Measurements from ENCODE around the gene BTBD10. TPM values are rescaled to one million over a fixed set of nuclear protein-coding genes. Genes with fewer than 3 reads are reported as not detected.

BTBD10 gene
- total and polyA plus RNA-seq, 2 experiments from 2014 or later = 20.2 to 30.1 TPM

DNA sequence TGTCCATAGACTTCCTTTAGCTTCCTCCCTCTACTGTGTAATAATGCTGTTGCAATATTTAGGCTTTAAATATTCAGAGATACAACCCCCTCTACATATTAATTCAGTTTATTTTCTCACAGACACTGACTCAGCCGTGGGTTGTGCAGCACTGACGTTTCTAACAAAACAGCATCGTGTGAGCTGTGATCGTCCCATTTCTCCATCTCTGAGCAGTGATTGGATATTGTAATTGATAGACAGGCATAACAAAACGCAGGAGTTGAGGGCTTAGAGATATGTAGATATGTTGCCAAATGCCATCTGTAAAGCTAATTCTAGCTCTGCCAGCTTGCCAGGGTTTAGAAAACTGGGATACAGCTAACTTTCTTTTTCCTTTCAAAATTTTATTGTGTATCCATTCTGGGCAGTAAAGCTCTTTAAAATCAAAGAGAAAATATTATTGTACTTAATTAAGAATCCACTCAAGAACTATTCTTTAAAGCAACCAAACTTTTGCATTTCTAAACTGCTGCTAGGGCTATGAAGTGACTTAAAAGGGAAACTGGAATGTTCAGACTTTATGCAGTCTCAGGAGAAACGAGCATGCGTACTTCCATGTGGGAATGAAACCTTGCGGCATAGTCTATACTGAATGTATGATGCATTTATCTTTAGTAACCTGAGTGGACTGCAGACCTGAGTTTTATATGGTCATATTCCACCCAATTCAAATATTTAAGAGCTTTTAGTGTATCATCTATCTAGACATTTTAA lies 22.7 kb downstream of the BTBD10 start:
- peak overlapping the region; percentile 52 for H3K4me3 Mint-ChIP-seq
- H3K4me3 ChIP-seq = peak overlapping the region; percentile 28
- ATAC-seq = peak; percentile 89

DNA sequence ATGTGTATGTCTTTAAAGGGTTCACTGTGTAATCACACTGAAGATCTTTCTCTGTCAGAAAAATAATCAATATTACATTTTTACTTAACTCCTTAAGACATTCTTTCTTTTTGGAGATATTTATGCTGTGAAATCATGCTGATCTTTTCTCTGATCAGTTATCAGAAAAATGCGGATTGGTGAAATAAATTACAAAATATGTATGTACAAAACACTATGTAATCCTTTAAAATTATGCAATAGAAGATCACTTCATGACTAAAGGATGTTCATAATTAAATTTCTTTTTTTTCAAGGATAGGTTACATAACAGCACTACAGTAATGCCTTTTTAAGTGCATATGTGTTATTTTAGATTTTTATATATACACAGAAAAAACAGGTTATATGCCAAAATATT lies 24.7 kb downstream of the BTBD10 start:
- Mint-ChIP-seq H3K9me3 (no peaks in the 10 kb centered on the region), H3K27me3 (ENCODE audit: insufficient read depth, low read depth, poor library complexity) (no peaks in the 10 kb centered on the region), H3K27ac (no peak overlapping the region), H3K4me1 (peaks cover 43% of the 10 kb centered on the region), H3K36me3 (ENCODE audit: low read depth) (no peaks in the 10 kb centered on the region), H3K4me3 (no peak overlapping the region)
- H3K27ac ChIP-seq (ENCODE audit: low read depth) = no peak overlapping the region
- H3K79me2 ChIP-seq (replicated peaks; ENCODE audit: insufficient read depth) = peaks cover 8% of the 10 kb centered on the region; the same call in 1 of the 2 replicates
- H3K27me3 ChIP-seq (ENCODE audit: insufficient read depth) = no peaks in the 10 kb centered on the region
- DNase-seq (ENCODE audit: low spot score) (no peak), ATAC-seq (no peak)
- no peaks in the 10 kb centered on the region for H3F3A ChIP-seq (replicated peaks; ENCODE audit: low read depth)
- H2AFZ ChIP-seq = no peak overlapping the region
- H4K20me1 ChIP-seq (replicated peaks; ENCODE audit: insufficient read depth) = no peaks in the 10 kb centered on the region
- no peak overlapping the region for H3K4me3 ChIP-seq
- peaks cover 46% of the 10 kb centered on the region for H3K4me1 ChIP-seq (ENCODE audit: insufficient read depth)
- H3K36me3 ChIP-seq (ENCODE audit: insufficient read depth) = no peaks in the 10 kb centered on the region
- H3K9me2 ChIP-seq (ENCODE audit: insufficient read depth) = no peaks in the 10 kb centered on the region
- H3K4me2 ChIP-seq = no peak overlapping the region
- TF ChIP-seq, protein P1, sequence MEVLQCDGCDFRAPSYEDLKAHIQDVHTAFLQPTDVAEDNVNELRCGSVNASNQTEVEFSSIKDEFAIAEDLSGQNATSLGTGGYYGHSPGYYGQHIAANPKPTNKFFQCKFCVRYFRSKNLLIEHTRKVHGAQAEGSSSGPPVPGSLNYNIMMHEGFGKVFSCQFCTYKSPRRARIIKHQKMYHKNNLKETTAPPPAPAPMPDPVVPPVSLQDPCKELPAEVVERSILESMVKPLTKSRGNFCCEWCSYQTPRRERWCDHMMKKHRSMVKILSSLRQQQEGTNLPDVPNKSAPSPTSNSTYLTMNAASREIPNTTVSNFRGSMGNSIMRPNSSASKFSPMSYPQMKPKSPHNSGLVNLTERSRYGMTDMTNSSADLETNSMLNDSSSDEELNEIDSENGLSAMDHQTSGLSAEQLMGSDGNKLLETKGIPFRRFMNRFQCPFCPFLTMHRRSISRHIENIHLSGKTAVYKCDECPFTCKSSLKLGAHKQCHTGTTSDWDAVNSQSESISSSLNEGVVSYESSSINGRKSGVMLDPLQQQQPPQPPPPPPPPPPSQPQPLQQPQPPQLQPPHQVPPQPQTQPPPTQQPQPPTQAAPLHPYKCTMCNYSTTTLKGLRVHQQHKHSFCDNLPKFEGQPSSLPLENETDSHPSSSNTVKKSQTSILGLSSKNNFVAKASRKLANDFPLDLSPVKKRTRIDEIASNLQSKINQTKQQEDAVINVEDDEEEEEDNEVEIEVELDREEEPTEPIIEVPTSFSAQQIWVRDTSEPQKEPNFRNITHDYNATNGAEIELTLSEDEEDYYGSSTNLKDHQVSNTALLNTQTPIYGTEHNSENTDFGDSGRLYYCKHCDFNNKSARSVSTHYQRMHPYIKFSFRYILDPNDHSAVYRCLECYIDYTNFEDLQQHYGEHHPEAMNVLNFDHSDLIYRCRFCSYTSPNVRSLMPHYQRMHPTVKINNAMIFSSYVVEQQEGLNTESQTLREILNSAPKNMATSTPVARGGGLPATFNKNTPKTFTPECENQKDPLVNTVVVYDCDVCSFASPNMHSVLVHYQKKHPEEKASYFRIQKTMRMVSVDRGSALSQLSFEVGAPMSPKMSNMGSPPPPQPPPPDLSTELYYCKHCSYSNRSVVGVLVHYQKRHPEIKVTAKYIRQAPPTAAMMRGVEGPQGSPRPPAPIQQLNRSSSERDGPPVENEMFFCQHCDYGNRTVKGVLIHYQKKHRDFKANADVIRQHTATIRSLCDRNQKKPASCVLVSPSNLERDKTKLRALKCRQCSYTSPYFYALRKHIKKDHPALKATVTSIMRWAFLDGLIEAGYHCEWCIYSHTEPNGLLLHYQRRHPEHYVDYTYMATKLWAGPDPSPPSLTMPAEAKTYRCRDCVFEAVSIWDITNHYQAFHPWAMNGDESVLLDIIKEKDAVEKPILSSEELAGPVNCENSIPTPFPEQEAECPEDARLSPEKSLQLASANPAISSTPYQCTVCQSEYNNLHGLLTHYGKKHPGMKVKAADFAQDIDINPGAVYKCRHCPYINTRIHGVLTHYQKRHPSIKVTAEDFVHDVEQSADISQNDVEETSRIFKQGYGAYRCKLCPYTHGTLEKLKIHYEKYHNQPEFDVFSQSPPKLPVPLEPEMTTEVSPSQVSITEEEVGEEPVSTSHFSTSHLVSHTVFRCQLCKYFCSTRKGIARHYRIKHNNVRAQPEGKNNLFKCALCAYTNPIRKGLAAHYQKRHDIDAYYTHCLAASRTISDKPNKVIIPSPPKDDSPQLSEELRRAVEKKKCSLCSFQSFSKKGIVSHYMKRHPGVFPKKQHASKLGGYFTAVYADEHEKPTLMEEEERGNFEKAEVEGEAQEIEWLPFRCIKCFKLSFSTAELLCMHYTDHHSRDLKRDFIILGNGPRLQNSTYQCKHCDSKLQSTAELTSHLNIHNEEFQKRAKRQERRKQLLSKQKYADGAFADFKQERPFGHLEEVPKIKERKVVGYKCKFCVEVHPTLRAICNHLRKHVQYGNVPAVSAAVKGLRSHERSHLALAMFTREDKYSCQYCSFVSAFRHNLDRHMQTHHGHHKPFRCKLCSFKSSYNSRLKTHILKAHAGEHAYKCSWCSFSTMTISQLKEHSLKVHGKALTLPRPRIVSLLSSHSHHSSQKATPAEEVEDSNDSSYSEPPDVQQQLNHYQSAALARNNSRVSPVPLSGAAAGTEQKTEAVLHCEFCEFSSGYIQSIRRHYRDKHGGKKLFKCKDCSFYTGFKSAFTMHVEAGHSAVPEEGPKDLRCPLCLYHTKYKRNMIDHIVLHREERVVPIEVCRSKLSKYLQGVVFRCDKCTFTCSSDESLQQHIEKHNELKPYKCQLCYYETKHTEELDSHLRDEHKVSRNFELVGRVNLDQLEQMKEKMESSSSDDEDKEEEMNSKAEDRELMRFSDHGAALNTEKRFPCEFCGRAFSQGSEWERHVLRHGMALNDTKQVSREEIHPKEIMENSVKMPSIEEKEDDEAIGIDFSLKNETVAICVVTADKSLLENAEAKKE (CRISPR knock-in tag; IDR thresholded peaks at IDR 0.05) = no peak
- TF ChIP-seq NANOG (IDR thresholded peaks at IDR 0.05; ENCODE audit: borderline replicate concordance) (no peak), POLR2AphosphoS5 (IDR thresholded peaks at IDR 0.05; ENCODE audit: low read depth) (no peak), STAT1 (IDR thresholded peaks at IDR 0.05; ENCODE audit: unreplicated experiment) (no peak), ZNF331 (CRISPR knock-in tag; IDR thresholded peaks at IDR 0.05; ENCODE audit: low read depth) (no peak), CREB1 (CRISPR knock-in tag; IDR thresholded peaks at IDR 0.05; ENCODE audit: low read depth) (no peak), JUNB (IDR thresholded peaks at IDR 0.05; ENCODE audit: unreplicated experiment) (no peak), ZNF114 (CRISPR knock-in tag; IDR thresholded peaks at IDR 0.05) (no peak), EZH2 (IDR thresholded peaks at IDR 0.05; ENCODE audit: low read depth, unreplicated experiment) (no peak)
- TF ChIP-seq, protein P2, sequence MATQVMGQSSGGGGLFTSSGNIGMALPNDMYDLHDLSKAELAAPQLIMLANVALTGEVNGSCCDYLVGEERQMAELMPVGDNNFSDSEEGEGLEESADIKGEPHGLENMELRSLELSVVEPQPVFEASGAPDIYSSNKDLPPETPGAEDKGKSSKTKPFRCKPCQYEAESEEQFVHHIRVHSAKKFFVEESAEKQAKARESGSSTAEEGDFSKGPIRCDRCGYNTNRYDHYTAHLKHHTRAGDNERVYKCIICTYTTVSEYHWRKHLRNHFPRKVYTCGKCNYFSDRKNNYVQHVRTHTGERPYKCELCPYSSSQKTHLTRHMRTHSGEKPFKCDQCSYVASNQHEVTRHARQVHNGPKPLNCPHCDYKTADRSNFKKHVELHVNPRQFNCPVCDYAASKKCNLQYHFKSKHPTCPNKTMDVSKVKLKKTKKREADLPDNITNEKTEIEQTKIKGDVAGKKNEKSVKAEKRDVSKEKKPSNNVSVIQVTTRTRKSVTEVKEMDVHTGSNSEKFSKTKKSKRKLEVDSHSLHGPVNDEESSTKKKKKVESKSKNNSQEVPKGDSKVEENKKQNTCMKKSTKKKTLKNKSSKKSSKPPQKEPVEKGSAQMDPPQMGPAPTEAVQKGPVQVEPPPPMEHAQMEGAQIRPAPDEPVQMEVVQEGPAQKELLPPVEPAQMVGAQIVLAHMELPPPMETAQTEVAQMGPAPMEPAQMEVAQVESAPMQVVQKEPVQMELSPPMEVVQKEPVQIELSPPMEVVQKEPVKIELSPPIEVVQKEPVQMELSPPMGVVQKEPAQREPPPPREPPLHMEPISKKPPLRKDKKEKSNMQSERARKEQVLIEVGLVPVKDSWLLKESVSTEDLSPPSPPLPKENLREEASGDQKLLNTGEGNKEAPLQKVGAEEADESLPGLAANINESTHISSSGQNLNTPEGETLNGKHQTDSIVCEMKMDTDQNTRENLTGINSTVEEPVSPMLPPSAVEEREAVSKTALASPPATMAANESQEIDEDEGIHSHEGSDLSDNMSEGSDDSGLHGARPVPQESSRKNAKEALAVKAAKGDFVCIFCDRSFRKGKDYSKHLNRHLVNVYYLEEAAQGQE (IDR thresholded peaks at IDR 0.05; ENCODE audit: unreplicated experiment) = no peak

More for the DNA sequence above, 22.7 kb downstream of the BTBD10 start:
- no peaks in the 10 kb centered on the region for H3K36me3 Mint-ChIP-seq (ENCODE audit: low read depth)
- no peaks in the 10 kb centered on the region for H3K27me3 ChIP-seq (ENCODE audit: insufficient read depth)
- H3K4me1 ChIP-seq (ENCODE audit: insufficient read depth) = peaks cover 36% of the 10 kb centered on the region
- peaks cover 16% of the 10 kb centered on the region for H3K79me2 ChIP-seq (replicated peaks; ENCODE audit: insufficient read depth)
- peak overlapping the region; percentile 65 for H3K4me2 ChIP-seq
- H3K27me3 Mint-ChIP-seq (ENCODE audit: insufficient read depth, low read depth, poor library complexity) = no peaks in the 10 kb centered on the region
- H3K9me2 ChIP-seq (ENCODE audit: insufficient read depth) = no peaks in the 10 kb centered on the region
- peaks cover 30% of the 10 kb centered on the region for H3K4me1 Mint-ChIP-seq
- DNase-seq (ENCODE audit: low spot score) = peak; percentile 54
- TF ChIP-seq CREB1 (CRISPR knock-in tag; IDR thresholded peaks at IDR 0.05; ENCODE audit: low read depth) = 0 out of 2 replicates have a peak, but pooled peaks have one; percentile 31
- no peak for TF ChIP-seq EZH2 (IDR thresholded peaks at IDR 0.05; ENCODE audit: low read depth, unreplicated experiment)
- no peak for TF ChIP-seq JUNB (IDR thresholded peaks at IDR 0.05; ENCODE audit: unreplicated experiment)
- no peaks in the 10 kb centered on the region for H3K36me3 ChIP-seq (ENCODE audit: insufficient read depth)
- H2AFZ ChIP-seq = no peak overlapping the region
- no peaks in the 10 kb centered on the region for H3F3A ChIP-seq (replicated peaks; ENCODE audit: low read depth)
- no peak overlapping the region; the same call in 1 of the 2 replicates for H3K27ac Mint-ChIP-seq
- H3K27ac ChIP-seq (ENCODE audit: low read depth) = 0 out of 2 replicates have a peak overlapping the region, but pooled peaks have one; percentile 1
- no peaks in the 10 kb centered on the region for H3K9me3 Mint-ChIP-seq
- no peaks in the 10 kb centered on the region for H4K20me1 ChIP-seq (replicated peaks; ENCODE audit: insufficient read depth)
